ENCODE results near the gene UPF2.
"Not testable (repeated sequence)": the region's sequence is repeated elsewhere in the genome, so short reads cannot be mapped to it uniquely, and the experiment has no call there.

UPF2 gene

DNA sequence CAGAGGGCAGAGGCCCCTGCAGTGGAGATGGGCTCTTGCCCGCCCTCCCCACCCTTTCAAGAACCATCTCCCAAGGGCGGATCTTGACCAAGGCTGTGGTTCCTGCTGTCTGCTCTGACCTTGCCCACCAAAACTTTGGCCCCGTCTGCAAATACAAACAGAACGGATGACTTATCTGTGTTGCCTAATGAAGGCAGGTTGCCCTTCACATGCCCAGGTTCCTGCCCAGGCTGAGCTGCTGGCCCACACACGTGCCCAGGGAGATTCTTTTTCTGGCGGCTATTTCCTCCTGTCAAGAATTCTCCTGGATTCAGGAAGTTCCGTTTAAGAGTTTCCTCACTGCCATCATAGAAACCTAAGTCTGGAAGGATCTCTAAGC, 141.2 kb downstream of the UPF2 start:
- no peak for DNase-seq

DNA sequence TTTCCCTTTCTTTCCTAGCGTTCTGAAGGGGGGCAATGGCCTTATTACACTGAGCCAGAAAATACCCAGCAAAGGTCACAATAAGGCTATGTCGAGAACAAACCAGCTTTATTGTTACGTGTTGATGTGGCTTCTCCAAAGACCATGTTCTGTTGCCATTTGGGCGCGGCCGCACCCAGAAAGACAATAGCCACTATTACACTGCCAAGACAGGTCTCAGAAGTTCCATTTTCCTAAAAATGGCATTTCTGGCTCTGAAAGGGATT, 141.6 kb downstream of the UPF2 start:
- no peak for DNase-seq

DNA sequence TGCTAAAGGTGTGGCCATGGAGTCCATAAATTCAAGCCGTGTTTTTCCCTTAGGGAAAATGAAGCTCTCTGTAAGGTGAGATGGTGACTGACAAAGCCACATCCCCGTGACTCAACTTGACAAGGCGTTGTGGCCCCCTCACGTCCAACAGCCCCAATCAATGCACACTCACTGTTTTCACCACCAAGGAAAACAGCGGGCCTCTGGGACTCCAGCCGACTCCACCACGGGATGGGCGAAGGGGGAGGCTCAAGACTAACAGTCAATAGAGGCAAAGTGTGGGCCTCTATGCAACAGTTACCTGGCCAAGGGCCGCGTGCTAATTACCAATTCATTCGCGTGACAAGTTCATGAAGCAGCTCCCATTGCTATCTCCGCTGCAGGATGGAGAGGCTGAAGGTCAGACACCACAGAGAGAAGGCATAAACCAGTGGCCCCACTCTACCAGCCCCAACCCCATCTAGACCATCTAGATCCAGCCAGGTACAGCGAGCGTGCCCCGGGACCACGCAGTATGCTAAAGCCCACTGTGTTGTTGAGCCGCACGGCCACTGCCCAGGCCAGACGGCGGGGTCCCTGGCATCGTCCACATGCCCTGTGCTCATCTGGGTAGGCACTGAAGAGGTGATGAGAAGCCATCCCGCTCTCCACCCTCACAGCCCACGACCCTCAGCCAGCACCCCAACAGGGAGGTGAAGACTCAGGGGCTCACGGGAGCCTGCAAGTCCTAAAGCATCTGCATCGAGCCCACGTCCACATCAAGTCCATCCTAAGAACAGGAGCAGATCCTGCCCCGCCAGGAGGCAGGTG, 143.3 kb downstream of the UPF2 start:
- no peak for DNase-seq

DNA sequence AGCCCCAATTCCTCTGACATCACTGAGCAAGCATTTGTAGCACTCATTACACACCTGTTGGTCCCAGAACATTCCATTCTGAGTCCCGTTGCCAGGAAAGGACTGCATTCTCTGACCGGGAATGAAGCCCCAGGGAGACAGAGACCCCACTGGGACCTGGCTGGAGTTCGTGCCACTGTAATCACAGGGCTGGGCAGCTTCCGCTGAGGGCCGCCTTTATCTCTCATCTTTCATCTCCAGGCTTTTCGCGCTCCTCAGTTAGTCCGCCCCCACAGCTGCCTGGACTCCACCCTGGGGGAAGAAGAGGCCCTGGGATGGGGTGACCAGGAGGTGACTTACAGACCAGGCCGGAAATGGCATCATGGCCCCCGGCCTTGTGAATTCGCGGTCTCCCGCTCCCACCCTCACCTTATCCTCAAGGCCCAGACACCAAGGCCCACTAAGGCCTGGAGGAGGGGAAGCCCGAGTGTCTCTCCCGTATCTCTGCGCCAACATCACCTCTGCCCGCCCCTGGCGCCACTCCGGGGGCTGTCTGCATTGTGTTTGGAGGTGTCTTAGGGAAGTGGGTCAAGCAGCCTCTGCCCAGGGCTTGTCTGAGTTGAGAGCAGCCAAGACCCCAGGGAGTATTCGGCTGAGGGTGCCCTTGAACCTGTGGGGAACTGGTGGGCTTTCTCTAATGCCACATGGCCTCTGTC, 144.1 kb downstream of the UPF2 start:
- DNase-seq: peak; percentile 23

DNA sequence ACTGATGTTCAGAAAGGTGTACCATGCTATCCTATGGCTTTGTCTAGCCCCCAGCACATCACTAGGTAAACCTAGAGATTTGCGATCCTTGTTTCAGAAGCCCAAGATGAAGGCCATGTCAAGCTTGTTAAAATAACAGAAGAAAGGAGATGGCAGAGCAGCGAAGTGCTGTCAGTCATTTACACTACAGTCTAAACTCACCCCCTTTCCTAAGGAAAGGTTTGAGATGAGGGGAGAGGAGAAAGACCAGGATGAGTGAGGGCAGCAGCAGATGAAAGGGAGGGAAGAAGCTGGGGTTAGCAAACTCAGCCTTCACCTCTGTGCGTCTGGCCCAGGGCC, 144.6 kb downstream of the UPF2 start:
- no peak for DNase-seq

DNA sequence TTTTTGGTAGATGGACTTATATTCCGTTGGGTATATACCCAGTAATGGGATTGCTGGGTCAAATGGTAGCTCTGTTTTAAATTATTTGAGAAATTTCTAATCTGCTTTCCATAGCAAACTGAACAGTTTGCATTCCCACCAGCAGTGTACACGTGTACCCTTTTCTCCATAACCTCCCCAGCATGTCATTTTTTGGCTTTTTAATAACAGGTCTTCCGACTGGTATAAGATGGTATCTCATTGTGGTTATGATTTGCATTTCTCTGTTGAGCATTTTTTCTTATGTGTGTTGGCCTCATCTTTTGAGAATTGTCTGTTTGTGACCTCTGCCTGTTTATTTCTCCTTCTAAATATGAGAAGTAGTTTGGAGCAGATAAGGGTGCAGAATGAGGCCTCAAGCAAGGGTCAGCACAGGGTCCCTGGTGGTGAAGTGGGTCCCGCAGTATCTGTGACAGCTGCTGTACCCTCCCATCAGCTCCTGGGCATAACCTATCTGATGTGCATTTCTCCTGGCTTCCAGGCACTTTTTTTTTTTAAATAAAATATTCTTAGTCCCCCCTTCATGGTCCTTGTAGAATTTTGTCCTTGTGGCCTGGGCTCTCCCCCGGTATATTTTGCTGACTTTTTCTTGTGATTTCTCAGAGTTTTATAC, 145.9 kb downstream of the UPF2 start:
- DNase-seq: no peak

DNA sequence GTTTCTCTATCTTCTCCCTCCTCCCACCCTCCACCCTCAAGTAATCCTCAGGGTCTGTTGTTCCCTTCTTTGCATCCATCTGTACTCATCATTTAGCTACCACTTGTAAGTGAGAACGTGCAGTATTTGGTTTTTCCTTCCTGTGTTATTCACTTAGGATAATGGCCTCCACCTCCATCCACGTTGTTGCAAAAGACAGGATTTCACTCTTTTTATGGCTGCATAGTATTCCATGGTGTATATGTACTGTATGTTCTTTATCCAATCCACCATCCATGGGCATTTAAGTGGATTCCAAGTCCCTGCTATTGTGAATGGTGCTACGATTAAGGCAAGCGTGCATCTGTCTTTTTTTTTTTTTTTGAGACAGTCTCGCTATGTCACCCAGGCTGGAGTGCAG, 147.0 kb downstream of the UPF2 start:
- no peak for DNase-seq

DNA sequence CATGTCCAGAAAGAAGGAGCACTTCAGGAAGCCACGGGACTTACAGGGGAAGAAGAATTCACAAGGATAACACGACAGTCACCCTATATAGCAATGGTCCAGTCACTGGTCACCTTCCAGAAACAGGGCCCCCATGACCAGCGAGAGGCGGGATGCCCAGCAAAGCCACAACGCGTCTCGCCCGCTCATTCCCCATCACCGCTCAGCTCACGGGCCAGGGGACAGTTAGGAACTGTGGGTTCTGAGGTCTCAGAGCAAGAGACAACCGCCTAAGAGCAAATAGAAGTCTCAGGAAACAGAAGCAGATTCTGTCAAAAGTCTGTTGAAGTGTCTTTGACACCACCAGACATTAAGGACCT, 147.5 kb downstream of the UPF2 start:
- DNase-seq: no peak

DNA sequence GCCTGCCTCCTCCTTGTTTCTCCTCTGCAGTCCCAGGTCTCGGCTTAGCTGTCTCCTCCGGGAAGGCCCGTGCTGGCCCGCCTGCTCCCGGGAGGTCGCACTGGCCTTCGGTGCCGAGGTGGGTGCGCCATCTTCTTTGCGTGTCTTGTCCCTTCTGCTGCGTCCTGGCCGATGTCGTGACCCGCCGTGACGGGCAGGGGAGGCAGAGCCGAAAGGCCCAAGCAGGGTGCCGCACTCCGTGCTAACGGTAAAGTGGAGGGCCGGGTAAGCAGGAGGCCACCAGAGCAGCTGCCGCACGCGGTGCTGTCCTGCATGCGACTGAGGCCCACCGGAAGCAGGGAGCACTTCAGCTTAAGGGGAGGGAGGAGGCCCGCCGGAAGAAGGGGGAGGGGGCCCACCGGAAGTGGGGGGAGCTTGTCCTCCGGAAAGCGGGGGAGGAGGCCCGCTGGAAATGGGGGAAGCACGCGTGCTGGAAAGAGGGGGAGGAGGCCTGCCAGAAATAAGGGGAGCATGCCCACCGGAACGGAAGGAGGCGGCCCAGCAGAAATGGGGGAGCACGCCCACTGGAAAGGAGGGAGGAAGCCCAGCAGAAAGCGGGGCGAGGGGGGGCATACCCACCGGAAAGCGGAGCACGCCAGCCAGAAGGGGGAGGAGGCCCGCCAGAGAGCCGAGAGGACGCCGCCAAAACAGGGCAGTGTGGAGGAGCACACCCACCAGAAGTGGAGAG, 148.1 kb downstream of the UPF2 start:
- peak; percentile 66 for DNase-seq

DNA sequence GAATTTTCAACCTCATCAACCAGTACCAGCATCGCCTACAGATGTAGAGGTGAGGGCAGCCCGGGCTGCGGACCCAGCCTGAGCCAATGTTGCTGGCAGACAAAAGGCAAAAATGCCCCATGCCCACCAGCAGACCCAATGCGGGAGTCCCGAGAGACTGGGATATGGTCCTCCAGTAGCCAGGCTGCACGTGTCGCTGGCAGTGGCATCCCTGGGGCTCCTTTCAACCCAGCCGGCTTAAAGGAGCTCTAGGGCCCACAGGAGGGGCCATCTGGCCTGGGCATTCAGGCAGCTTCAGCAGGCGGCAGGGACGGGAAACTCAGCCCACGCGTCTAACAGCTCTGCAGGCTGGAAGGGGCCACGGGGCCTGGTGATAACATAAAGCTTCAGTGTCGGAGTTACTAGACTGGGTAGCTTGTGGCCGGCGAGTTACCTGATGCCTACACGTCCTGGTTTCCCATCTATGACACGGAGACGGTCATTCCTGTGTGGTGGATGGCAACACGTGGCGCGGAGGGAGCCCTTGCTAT, 148.8 kb downstream of the UPF2 start:
- peak; percentile 26 for DNase-seq

DNA sequence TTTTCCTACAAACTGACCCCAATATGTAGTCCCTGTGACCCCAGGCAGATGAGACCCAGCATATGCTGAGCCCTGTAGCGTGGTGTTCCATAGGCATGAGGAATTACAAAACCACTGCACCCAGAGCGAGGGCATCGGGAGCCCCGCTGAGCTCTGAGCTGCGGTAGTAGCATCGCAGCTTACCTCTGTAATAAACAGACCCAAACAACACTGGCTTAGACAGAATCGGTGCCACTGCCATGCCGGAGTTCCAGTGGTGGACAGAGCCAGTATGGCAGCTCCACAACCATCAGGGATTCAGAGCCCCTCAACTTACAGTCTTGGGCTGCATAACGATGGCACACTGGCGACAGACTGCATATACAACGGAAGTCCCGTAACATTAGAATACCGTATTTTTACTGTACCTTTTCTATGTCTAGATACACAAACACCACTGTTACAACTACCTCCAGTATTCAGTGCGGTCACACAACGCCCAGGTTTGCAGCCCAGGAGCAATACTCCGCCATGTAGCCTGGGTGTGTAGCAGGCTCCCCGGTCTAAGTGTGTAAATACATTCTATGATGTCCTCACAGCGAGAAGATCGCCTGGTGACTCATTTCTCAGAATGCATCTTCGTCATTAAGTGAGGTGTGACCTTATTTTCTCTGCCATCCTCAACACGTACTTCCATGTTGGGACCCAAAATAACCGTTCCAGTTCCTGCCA, 150.7 kb downstream of the UPF2 start:
- no peak for DNase-seq

DNA sequence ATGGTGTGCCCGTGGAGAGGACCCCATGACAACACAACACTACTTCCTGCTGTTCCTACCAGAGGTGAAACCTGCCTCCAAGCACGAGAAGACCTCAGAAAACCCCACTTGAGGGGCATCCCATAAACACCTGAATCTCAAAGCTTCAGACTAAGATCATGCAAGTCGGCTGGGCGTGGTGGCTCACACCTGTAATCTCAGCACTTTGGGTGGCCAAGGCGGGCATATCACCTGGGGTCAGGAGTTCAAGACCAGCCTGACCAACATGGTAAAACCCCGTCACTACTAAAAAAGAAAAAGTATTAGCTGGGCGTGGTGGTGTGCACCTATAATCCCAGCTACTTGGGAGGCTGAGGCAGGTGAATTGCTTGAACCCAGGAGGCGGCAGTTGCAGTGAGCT, 153.3 kb downstream of the UPF2 start:
- not testable (repeated sequence) for DNase-seq

DNA sequence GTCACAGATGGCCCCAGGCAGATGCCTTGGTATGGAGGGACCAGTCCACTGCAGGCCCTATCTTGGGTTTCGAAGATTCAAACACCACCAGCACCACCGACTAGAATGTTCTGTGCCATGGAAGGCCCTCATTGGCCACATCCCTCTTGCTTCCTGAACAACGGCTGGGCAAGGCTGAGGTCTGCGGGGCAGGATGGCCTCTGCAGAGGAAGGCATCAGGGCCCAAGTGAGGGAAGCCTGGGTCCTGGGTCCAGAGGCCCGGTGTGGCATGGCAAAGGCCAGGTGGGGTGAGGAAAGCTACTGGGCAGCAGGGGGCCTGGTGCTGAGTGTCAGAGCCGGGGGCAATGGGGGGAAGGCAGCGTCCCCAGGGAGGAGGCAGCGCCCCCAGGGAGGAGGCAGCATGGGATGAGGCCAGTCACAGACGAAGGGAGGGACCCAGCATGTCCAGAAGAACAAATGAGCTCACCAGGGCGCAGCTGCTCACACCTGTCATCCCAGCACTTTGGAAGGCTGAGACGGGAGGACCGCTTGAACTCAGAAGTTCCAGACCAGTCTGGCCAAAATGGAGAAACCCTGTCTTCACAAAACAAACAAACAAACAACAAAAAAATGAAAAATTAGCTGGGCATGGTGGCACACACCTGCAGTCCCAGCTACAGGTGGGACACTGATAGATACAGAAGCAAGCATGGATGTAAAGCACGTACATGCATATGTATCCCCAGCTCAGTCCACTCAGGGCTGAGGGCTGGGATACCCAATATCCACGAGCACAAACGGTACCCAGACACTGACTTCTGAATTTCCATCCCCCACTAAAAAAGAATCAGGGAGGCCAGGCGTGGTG, 155.0 kb downstream of the UPF2 start:
- no peak for DNase-seq

DNA sequence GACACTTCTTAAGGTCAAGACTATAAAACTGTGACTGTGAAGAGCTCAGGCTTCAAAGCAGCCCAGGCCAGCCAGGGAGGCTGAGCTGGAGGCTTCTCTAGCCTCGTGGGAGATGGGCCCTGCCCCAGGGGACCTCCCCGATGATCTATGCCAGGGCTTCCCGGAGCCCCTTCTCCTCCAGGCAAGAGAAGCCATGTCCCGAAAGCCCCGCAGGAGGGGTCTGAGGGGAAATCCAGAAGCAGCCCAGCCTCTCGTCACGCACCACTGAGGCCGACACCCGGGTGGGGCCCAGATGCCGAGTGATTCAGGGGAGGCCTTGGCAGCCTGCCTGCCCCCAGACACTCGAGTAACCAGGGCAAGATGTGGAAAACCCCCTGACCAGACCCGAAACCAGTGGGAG, 155.8 kb downstream of the UPF2 start:
- DNase-seq: no peak

DNA sequence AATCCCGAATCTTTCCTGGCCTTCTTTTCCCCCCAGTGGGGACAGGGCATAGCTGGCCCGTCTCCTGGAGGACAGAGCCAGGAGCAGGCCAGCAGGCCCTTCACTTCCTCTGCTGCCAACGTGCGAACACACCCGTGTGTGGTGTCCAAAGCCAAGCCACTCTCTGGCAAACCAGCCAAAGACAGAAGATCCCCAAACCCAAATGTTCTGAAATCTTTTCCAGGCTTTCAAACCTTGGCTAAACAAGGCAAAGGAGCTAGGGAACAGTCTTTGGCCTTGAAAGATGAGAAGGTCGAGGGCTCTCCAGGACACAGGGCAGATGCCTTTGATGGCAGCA, 156.5 kb downstream of the UPF2 start:
- no peak for DNase-seq

DNA sequence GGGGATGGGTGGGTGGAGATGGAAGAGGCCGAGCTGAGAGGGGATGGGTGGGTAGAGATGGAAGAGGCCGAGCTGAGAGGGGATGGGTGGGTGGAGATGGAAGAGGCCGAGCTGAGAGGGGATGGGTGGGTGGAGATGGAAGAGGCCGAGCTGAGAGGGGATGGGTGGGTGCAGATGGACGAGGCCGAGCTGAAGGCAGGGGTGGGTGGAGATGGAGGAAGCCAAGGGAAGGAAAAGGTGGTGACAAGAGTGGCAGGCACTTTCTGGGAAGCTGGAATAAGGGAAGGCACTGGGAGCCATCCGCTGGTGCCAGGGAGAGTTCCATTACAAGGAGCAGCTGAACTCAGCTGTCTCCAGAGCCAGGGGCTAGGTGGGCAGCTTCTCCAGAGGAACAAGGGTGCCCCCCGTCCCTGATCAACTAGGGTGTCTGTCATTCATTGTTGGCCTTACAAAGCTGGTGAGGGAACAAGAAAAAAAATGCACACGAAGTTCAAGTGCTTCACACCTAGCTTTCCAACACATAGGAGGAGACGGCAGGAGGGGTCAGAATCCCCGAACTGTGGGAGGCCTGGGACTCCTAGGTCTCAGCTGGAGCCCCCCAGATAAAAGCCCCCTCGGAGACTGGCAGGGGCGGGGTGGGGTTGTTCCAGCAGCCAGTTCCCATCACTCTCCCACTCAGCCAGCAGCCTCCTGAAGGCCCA, 157.0 kb downstream of the UPF2 start:
- DNase-seq: no peak

DNA sequence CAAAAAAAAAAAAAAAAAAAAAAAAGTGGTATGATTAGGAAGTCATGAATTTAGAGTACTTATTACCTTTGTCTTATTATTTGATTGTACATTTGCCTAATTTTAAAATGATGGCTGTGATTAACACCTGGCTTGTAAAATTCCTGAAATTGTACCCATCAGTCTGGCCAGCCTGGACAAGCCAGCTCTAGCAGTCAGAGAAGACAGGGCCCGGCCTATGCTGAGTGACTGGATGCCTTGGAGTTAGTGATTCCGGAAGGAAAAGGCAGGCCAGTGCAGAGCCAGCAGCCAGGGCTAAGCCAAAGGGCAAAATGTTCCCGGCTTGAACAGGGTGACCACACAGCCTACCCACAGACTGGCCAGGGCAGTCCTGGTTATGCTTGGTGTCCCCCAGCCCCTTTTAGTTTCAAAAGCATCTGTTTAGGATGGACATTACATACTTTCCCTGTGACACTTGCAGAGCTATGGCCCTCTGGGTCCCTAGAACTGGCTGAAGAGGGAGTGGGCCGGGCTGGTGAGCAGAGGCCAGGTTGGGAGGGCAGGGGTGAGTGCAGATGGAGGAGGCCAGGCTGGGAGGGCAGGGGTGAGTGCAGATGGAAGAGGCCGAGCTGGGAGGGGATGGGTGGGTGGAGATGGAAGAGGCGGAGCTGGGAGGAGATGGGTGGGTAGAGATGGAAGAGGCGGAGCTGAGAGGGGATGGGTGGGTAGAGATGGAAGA, 157.7 kb downstream of the UPF2 start:
- DNase-seq: no peak

DNA sequence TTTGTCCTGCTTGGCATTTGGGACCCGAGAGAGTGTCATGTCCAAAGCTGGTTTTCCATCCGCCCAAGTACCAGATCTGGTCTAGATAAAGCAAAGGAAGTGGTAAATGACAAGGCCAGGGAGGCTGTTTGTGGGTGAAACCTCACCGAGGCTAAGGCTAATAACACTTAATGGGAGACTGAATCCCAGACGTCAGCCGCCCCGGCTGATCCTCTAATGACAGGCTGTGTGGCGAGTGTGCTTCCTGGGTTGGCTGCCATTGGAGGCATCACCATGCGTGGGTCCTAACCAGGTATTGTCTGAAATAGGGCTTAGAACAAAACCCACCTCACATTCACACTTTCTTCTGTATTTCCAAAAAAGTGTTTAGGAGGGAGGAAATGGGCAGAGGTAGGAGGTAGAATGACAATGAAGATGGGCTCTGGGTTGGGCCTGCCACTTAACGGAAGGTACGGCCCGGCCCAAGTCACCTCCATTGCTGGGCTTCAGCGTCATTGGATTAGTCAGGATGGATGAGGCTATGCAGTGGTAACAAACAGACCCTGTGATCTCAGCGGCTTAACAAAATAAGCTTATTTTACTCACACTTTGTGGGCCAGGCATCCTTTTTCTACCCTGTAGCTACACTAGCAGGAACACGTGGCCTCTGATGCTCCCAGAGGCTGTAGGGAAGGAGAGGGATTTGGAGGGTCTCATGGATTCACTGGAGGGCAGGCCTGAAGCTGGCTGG, 159.8 kb downstream of the UPF2 start:
- DNase-seq: no peak

DNA sequence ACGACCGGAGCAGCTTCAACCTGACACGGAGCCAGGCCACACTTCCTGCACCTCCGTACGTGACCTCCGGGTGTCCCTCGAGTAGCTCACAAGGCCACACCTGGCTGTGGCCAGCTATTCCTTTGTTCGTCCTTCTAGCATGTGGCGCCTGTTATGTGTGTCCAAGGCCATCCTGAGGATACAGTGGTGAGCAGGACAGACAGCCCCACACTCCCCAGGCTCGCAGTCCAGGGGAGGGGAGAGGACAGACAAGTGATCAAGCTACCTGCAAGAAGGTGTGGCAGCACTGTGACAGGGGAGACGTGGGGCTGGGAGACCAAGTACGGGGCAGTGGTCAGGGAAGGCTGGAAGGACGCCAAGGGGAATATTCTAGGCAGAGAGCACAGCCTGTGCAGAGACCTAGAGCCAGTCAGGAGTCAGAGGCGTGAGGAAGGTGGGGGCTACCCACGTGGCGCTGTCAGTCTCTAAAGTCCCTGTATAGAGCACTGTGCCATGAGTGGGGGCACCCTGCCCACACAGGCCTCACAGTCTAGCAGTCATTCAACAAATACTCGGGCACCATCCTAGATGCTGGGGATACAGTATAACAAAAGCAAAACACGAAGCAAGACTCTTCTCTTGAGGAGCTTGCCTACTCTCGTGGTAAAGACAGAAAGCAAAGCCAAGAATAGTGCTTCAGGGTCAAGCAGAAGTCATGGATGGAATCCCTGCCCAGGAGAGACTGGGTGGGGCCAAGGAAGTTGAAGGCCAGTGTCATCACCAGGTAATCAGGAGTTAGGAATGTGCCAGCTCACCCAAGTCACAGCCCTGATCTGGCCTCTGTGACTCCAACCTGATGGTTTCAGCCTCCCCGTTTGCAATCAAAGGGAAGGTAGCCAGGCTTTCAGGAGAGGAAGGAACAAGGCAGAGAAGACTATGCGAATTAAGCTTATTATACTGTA, 160.9 kb downstream of the UPF2 start:
- DNase-seq: no peak

Data from NCI-H510A treated with DMSO at 0.1 percent for 48 hours (cell line).